ENCODE results near the gene CRISPLD2.
"Not testable (repeated sequence)": the region's sequence is repeated elsewhere in the genome, so short reads cannot be mapped to it uniquely, and the experiment has no call there.

The CRISPLD2 gene

GRCh38 chr16:84849751-84850150 lies 30.0 kb downstream of the CRISPLD2 start:
- no peak overlapping the region for H3K4me3 ChIP-seq (ENCODE audit: low read depth, low read length)

GRCh38 chr16:84850714-84851113 lies 30.9 kb downstream of the CRISPLD2 start:
- no peak for DNase-seq (ENCODE audit: low read depth)
- no peak overlapping the region for H3K4me3 ChIP-seq (ENCODE audit: low read depth, low read length)

More at GRCh38 chr16:84849751-84850150, 30.0 kb downstream of the CRISPLD2 start:
- DNase-seq (ENCODE audit: low read depth): no peak

GRCh38 chr16:84851192-84852127 lies 31.7 kb downstream of the CRISPLD2 start:
- no peak overlapping the region for H3K4me3 ChIP-seq (ENCODE audit: low read depth, low read length)
- peak; percentile 87 for DNase-seq (ENCODE audit: low read depth)

- DNase-seq (ENCODE audit: low read depth): no peak
Measured at GRCh38 chr16:84853534-84853933, 33.7 kb downstream of the CRISPLD2 start.

GRCh38 chr16:84854759-84855158 lies 35.0 kb downstream of the CRISPLD2 start:
- DNase-seq (ENCODE audit: low read depth): no peak
- H3K4me3 ChIP-seq (ENCODE audit: low read depth, low read length): no peak overlapping the region

More at GRCh38 chr16:84853534-84853933, 33.7 kb downstream of the CRISPLD2 start:
- H3K4me3 ChIP-seq (ENCODE audit: low read depth, low read length): no peak overlapping the region

GRCh38 chr16:84855435-84856202 lies 35.8 kb downstream of the CRISPLD2 start:
- H3K4me3 ChIP-seq (ENCODE audit: low read depth, low read length); DNase-seq (ENCODE audit: low read depth): not testable (repeated sequence)

GRCh38 chr16:84856203-84856581 lies 36.4 kb downstream of the CRISPLD2 start:
- not testable (repeated sequence) for H3K4me3 ChIP-seq (ENCODE audit: low read depth, low read length); DNase-seq (ENCODE audit: low read depth)

GRCh38 chr16:84856811-84857210 lies 37.0 kb downstream of the CRISPLD2 start:
- not testable (repeated sequence) for DNase-seq (ENCODE audit: low read depth)

GRCh38 chr16:84859681-84860080 lies 39.9 kb downstream of the CRISPLD2 start:
- DNase-seq (ENCODE audit: low read depth): no peak
- H3K4me3 ChIP-seq (ENCODE audit: low read depth, low read length): no peak overlapping the region

More at GRCh38 chr16:84856811-84857210, 37.0 kb downstream of the CRISPLD2 start:
- not testable (repeated sequence) for H3K4me3 ChIP-seq (ENCODE audit: low read depth, low read length)

- no peak overlapping the region for H3K4me3 ChIP-seq (ENCODE audit: low read depth, low read length)
- no peak for DNase-seq (ENCODE audit: low read depth)
Measured at GRCh38 chr16:84860383-84860782, 40.6 kb downstream of the CRISPLD2 start.

GRCh38 chr16:84861671-84862070 lies 41.9 kb downstream of the CRISPLD2 start:
- DNase-seq (ENCODE audit: low read depth): no peak
- no peak overlapping the region for H3K4me3 ChIP-seq (ENCODE audit: low read depth, low read length)

- no peak for DNase-seq (ENCODE audit: low read depth)
- no peak overlapping the region for H3K4me3 ChIP-seq (ENCODE audit: low read depth, low read length)
Measured at GRCh38 chr16:84862804-84863480, 43.2 kb downstream of the CRISPLD2 start.

- no peak for DNase-seq (ENCODE audit: low read depth)
Measured at GRCh38 chr16:84863481-84863814, 43.7 kb downstream of the CRISPLD2 start.

GRCh38 chr16:84864326-84864955 lies 44.7 kb downstream of the CRISPLD2 start:
- DNase-seq (ENCODE audit: low read depth): no peak
- H3K4me3 ChIP-seq (ENCODE audit: low read depth, low read length): no peak overlapping the region

More at GRCh38 chr16:84863481-84863814, 43.7 kb downstream of the CRISPLD2 start:
- H3K4me3 ChIP-seq (ENCODE audit: low read depth, low read length): no peak overlapping the region

- no peak overlapping the region for H3K4me3 ChIP-seq (ENCODE audit: low read depth, low read length)
- DNase-seq (ENCODE audit: low read depth): no peak
Measured at GRCh38 chr16:84867696-84868095, 47.9 kb downstream of the CRISPLD2 start.

GRCh38 chr16:84868328-84868727 lies 48.5 kb downstream of the CRISPLD2 start:
- DNase-seq (ENCODE audit: low read depth): no peak
- no peak overlapping the region for H3K4me3 ChIP-seq (ENCODE audit: low read depth, low read length)

GRCh38 chr16:84868829-84869472 lies 49.2 kb downstream of the CRISPLD2 start:
- H3K4me3 ChIP-seq (ENCODE audit: low read depth, low read length): no peak overlapping the region
- no peak for DNase-seq (ENCODE audit: low read depth)

- no peak for DNase-seq (ENCODE audit: low read depth)
- no peak overlapping the region for H3K4me3 ChIP-seq (ENCODE audit: low read depth, low read length)
Measured at GRCh38 chr16:84869473-84869845, 49.7 kb downstream of the CRISPLD2 start.

- not testable (repeated sequence) for DNase-seq (ENCODE audit: low read depth); H3K4me3 ChIP-seq (ENCODE audit: low read depth, low read length)
Measured at GRCh38 chr16:84872971-84873370, 53.2 kb downstream of the CRISPLD2 start.
